PC-3 (cell line): ENCODE measurements around the gene POU4F3. TPM values are rescaled to one million over a fixed set of nuclear protein-coding genes. Genes with fewer than 3 reads are reported as not detected.

Source experiments
- ATAC-seq: fragments of 200-7000 bp; cut with Tn5 transposase; 2 replicates; pipeline ENCODE4 v1.9.1; 2020; ENCODE audit warnings: mild to moderate bottlenecking, moderate library complexity
- BruUV-seq: library from RNA; stranded (reverse); fragments of 400-500 nt; replicated peaks from 2 replicates; lab custom pipeline; 2021; lab: Mats Ljungman, UMichigan
- CTCF ChIA-PET: fragments of 300-600 bp; sonication (Branson Sonifier 250); formaldehyde crosslinking; loops from one replicate; lab custom pipeline; 2022; ENCODE audit warnings: antibody characterized with exemption; lab: Charles Lee
- POLR2A ChIA-PET: fragments of 300-600 bp; sonication (Branson Sonifier 250); formaldehyde crosslinking; loops from one replicate; lab custom pipeline; 2022; ENCODE audit warnings: antibody characterized with exemption; ENCODE audit not compliant: unreplicated experiment; lab: Charles Lee
- DNase-seq: peaks from one replicate; pipeline ENCODE4 v3.0.0-alpha.2; 2015
- H2AFZ ChIP-seq: fragments of 300-600 bp; sonication (generic); 2 replicates; pipeline ENCODE4 v1.6.0; 2016; ENCODE audit warnings: antibody characterized with exemption, low read length
- H3F3A ChIP-seq: fragments of 300-600 bp; sonication (generic); one replicate; pipeline ENCODE4 v1.6.0; 2017; ENCODE audit warnings: antibody characterized with exemption, low read length, control low read depth, mild to moderate bottlenecking; ENCODE audit not compliant: unreplicated experiment
- H3K27ac ChIP-seq: fragments of 300-600 bp; sonication (generic); 2 replicates; pipeline ENCODE4 v1.5.1; 2016; ENCODE audit warnings: mild to moderate bottlenecking, low read length
- H3K27me3 ChIP-seq: fragments of 300-600 bp; sonication (generic); 2 replicates; pipeline ENCODE4 v1.6.1; 2016; ENCODE audit warnings: low read length, mixed read lengths
- H3K36me3 ChIP-seq: fragments of 300-600 bp; sonication (generic); 2 replicates; pipeline ENCODE4 v1.6.1; 2016; ENCODE audit warnings: low read depth, mixed run types, low read length, mixed read lengths
- H3K4me1 ChIP-seq: fragments of 300-600 bp; sonication (generic); 2 replicates; pipeline ENCODE4 v1.5.1; 2016; ENCODE audit warnings: low read length; ENCODE audit not compliant: insufficient read depth
- H3K4me2 ChIP-seq: fragments of 300-600 bp; sonication (generic); 2 replicates; pipeline ENCODE4 v1.6.0; 2016; ENCODE audit warnings: low read length
- H3K4me3 ChIP-seq: fragments of 300-600 bp; sonication (generic); 2 replicates; pipeline ENCODE4 v1.5.1; 2016; ENCODE audit warnings: mild to moderate bottlenecking, low read length, mixed read lengths
- H3K79me2 ChIP-seq: fragments of 300-600 bp; sonication (generic); 2 replicates; pipeline ENCODE4 v1.6.1; 2017; ENCODE audit warnings: low read length, mixed read lengths
- H3K9ac ChIP-seq: fragments of 300-600 bp; sonication (generic); 2 replicates; pipeline ENCODE4 v1.6.0; 2016; ENCODE audit warnings: mild to moderate bottlenecking, low read length
- H3K9me2 ChIP-seq: fragments of 300-600 bp; sonication (generic); replicated peaks from 2 replicates; pipeline ENCODE4 v1.6.1; 2016; ENCODE audit warnings: mixed run types, low read length, mixed read lengths
- H3K9me3 ChIP-seq: fragments of 300-600 bp; sonication (generic); 2 replicates; pipeline ENCODE4 v1.6.1; 2016; ENCODE audit warnings: low read length, mixed read lengths
- H4K20me1 ChIP-seq: fragments of 300-600 bp; sonication (generic); 2 replicates; pipeline ENCODE4 v1.6.1; 2016; ENCODE audit warnings: low read length, mixed read lengths
- EZH2 ChIP-seq: fragments of 300-600 bp; sonication (generic); IDR thresholded peaks from one replicate; pipeline ENCODE4 v1.6.1; 2017; ENCODE audit warnings: antibody characterized with exemption, mild to moderate bottlenecking, low read length; ENCODE audit not compliant: unreplicated experiment
- EZH2phosphoT487 ChIP-seq: fragments of 300-600 bp; sonication (generic); IDR thresholded peaks from 2 replicates; pipeline ENCODE4 v1.6.1; 2018; ENCODE audit warnings: mild to moderate bottlenecking, antibody characterized with exemption, low read length, borderline replicate concordance
- intact Hi-C: fragments of 100-400 bp; cut with micrococcal nuclease; formaldehyde crosslinking; loops from 2 replicates; pipeline ENCODE4 v1.9.0; 2023
- total RNA-seq: library from RNA; depleted of rRNA; stranded (reverse); fragments of >200 nt; gene quantifications from 2 replicates; pipeline ENCODE4 v1.2.3, GENCODE V29; 2014
- TF ChIP-seq, protein P1 (sequence below): fragments of 300-600 bp; sonication (generic); conservative IDR thresholded peaks from 2 replicates; pipeline ENCODE4 v1.5.1; 2017; ENCODE audit warnings: antibody characterized with exemption, low read depth, mild to moderate bottlenecking, low read length

POU4F3 gene
- total RNA-seq, 1 experiment from 2014 or later: not detected

DNA sequence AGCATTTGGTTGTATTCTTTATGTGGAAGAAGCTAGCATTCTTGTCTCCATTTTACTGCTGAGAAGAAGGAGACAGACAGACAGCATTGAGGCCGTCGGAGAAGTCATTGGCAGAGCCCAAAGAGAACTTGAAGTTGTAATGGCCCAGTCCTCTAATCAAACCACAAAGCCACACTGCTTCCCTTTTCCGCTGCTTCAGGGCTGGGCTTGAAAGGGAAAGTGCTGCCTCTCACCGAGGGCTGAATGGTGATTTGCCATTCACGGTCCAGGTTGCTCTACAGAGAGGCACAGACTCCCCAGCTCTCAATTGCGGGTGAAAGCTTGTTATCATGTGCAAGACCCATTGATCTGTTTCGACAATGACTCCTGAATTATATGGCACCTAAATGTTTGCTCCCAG, 25.6 kb upstream of the POU4F3 start:
- intact Hi-C loops: no loop called here
- no peak for ATAC-seq
- Histone ChIP-seq H3K36me3 (no peaks in the 10 kb centered on the region), H3K4me1 (peaks cover 3% of the 10 kb centered on the region; the same call in 1 of the 2 replicates), H3F3A (no peaks in the 10 kb centered on the region), H3K79me2 (no peaks in the 10 kb centered on the region), H3K4me3 (no peak overlapping the region), H3K27ac (no peak overlapping the region), H3K9me3 (no peaks in the 10 kb centered on the region), H3K9ac (no peak overlapping the region), H3K27me3 (peaks cover 5% of the 10 kb centered on the region; the same call in 1 of the 2 replicates), H4K20me1 (no peaks in the 10 kb centered on the region), H3K9me2 (no peaks in the 10 kb centered on the region), H3K4me2 (no peak overlapping the region), H2AFZ (no peak overlapping the region)
- CTCF ChIA-PET: no interaction called here
- no peak for DNase-seq
- POLR2A ChIA-PET: no interaction called here
- TF ChIP-seq EZH2phosphoT487 (no peak), EZH2 (no peak)
- TF ChIP-seq, protein P1, sequence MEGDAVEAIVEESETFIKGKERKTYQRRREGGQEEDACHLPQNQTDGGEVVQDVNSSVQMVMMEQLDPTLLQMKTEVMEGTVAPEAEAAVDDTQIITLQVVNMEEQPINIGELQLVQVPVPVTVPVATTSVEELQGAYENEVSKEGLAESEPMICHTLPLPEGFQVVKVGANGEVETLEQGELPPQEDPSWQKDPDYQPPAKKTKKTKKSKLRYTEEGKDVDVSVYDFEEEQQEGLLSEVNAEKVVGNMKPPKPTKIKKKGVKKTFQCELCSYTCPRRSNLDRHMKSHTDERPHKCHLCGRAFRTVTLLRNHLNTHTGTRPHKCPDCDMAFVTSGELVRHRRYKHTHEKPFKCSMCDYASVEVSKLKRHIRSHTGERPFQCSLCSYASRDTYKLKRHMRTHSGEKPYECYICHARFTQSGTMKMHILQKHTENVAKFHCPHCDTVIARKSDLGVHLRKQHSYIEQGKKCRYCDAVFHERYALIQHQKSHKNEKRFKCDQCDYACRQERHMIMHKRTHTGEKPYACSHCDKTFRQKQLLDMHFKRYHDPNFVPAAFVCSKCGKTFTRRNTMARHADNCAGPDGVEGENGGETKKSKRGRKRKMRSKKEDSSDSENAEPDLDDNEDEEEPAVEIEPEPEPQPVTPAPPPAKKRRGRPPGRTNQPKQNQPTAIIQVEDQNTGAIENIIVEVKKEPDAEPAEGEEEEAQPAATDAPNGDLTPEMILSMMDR: no peak
- BruUV-seq: no TSS peak

DNA sequence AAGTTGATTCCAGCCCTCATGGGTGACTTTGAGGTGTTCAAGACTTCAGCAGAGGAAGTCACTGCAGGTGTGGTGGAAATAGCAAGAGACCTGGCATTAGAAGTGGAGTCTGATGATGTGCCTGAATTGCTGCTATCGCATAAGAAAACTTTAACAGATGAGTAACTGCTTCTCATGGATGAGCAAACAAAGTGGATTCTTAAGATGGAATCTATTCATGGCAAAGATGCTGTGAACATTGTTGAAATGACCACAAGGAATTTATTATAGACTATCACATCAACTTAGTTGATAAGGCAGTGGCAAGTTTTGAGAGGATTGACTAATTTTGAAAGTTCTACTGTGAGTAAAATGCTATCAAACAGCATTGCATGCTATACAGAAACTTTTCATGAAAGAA, 17.1 kb upstream of the POU4F3 start:
- ChIA-PET CTCF (no interaction called here), POLR2A (no interaction called here)
- Histone ChIP-seq H2AFZ (no peak overlapping the region), H4K20me1 (no peaks in the 10 kb centered on the region), H3F3A (no peaks in the 10 kb centered on the region), H3K4me1 (no peaks in the 10 kb centered on the region), H3K79me2 (no peaks in the 10 kb centered on the region), H3K9me3 (no peaks in the 10 kb centered on the region), H3K27me3 (peaks cover 14% of the 10 kb centered on the region; the same call in 1 of the 2 replicates), H3K27ac (no peak overlapping the region), H3K9ac (no peak overlapping the region), H3K4me2 (no peak overlapping the region), H3K9me2 (no peaks in the 10 kb centered on the region), H3K36me3 (no peaks in the 10 kb centered on the region), H3K4me3 (no peak overlapping the region)
- no TSS peak for BruUV-seq
- no peak for TF ChIP-seq EZH2
- TF ChIP-seq EZH2phosphoT487: no peak
- TF ChIP-seq, protein P1: no peak
- ATAC-seq (no peak), DNase-seq (no peak)
- intact Hi-C loops: no loop called here

DNA sequence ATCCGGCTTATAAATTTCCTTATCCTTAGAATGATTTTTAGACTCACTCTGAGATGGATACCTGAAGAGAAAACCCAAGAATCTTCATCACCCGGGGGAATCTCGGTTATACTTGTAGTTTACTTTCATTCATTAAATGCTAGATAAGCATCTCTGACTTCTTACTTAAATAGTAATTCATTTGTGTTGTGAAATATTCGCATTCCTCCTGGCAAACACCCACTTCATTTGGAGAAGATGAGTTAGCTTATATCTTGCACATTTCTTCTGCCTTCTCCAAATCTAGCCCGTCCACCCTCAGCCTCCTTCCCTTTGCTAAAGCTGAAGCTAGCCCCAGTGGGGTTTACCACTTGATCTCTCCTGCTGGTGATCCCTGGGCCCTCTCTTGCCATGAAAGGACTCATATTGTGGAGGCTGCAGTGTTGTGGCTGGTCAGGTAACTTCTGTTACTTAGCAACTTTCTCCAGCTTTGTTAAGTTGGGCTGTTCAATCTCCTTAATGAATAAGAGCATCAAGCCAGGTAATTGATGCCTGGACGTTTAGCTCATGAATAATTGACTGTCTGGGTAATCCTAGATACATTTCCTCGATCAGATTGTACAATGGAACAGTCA, 11.3 kb upstream of the POU4F3 start:
- Histone ChIP-seq H3K4me3 (no peak overlapping the region), H3K79me2 (no peaks in the 10 kb centered on the region), H4K20me1 (no peaks in the 10 kb centered on the region), H3K27ac (no peak overlapping the region), H3K4me1 (no peaks in the 10 kb centered on the region), H3K27me3 (0 out of 2 replicates have a peak, but pooled peaks cover 15% of the 10 kb centered on the region), H3K9me2 (no peaks in the 10 kb centered on the region), H3K4me2 (no peak overlapping the region), H3K9ac (no peak overlapping the region), H3K9me3 (no peaks in the 10 kb centered on the region), H3F3A (no peaks in the 10 kb centered on the region), H2AFZ (no peak overlapping the region), H3K36me3 (no peaks in the 10 kb centered on the region)
- ChIA-PET CTCF (no interaction called here), POLR2A (no interaction called here)
- intact Hi-C loops: no loop called here
- no TSS peak for BruUV-seq
- no peak for TF ChIP-seq EZH2phosphoT487
- TF ChIP-seq, protein P1: no peak
- TF ChIP-seq EZH2: no peak
- DNase-seq (peak; percentile 37), ATAC-seq (no peak)
